Natural killer cell (primary cell): ENCODE results near the gene RSU1. TPM values are rescaled to one million over a fixed set of nuclear protein-coding genes. Genes with fewer than 3 reads are reported as not detected.

Experiments used
- ATAC-seq, 3 donors: fragments of 150-1000 bp in 2 of 3; fragments of 200-7000 bp in 1 of 3; cut with Tn5 transposase; 1 replicate in 1 of 3; 2 replicates in 2 of 3; pipeline ENCODE4 v1.10.0; 2021; ENCODE audit warnings: mild to moderate bottlenecking in 2 of 3, moderate library complexity in 2 of 3
- DNase-seq, 2 donors: peaks; one replicate each; pipeline versions ENCODE4 v3.0.0 to v3.0.0-alpha.2; 2013 to 2021; ENCODE audit warnings: mixed read lengths in 1 of 2
- H3K27ac ChIP-seq: one replicate; pipeline ENCODE4 v1.5.1; 2013; ENCODE audit warnings: mild to moderate bottlenecking, low read length
- H3K27me3 ChIP-seq: one replicate; pipeline ENCODE4 v1.6.1; 2013; ENCODE audit warnings: low read length; ENCODE audit not compliant: control insufficient read depth, insufficient read depth
- H3K36me3 ChIP-seq: one replicate; pipeline ENCODE4 v1.6.1; 2013; ENCODE audit warnings: low read length; ENCODE audit not compliant: control insufficient read depth, insufficient read depth
- H3K4me1 ChIP-seq: one replicate; pipeline ENCODE4 v1.6.1; 2013; ENCODE audit warnings: low read length; ENCODE audit not compliant: control insufficient read depth, insufficient read depth
- H3K4me3 ChIP-seq: one replicate; pipeline ENCODE4 v1.5.1; 2013; ENCODE audit warnings: low read length
- H3K9me3 ChIP-seq: one replicate; pipeline ENCODE4 v1.6.1; 2013; ENCODE audit warnings: low read length; ENCODE audit not compliant: control insufficient read depth, insufficient read depth
- H3K27ac Mint-ChIP-seq, 2 donors: one replicate each; pipeline ENCODE4 v1.8.0; 2022; ENCODE audit warnings: mild to moderate bottlenecking in 2 of 2, mixed read lengths in 2 of 2, moderate library complexity in 1 of 2
- H3K27me3 Mint-ChIP-seq, 2 donors: one replicate each; pipeline ENCODE4 v1.8.0; 2022; ENCODE audit warnings: low read depth in 2 of 2, mixed read lengths in 2 of 2
- H3K36me3 Mint-ChIP-seq: one replicate; pipeline ENCODE4 v1.8.0; 2022; ENCODE audit warnings: mixed read lengths
- H3K4me1 Mint-ChIP-seq, 2 donors: one replicate each; pipeline ENCODE4 v1.8.0; 2022; ENCODE audit warnings: mixed read lengths in 2 of 2
- H3K4me3 Mint-ChIP-seq: one replicate; pipeline ENCODE4 v1.8.0; 2022; ENCODE audit warnings: mild to moderate bottlenecking, moderate library complexity, mixed read lengths
- H3K9me3 Mint-ChIP-seq, 2 donors: one replicate each; pipeline ENCODE4 v1.8.0; 2022; ENCODE audit warnings: mixed read lengths in 2 of 2
- CTCF ChIP-seq: fragments of 200-600 bp; IDR thresholded peaks from one replicate; pipeline ENCODE4 v1.8.0; 2022; ENCODE audit warnings: antibody characterized with exemption
- WGBS: methylation state at CpG from one replicate; pipeline ENCODE4 v1.1.7; 2013; ENCODE audit warnings: missing lambda C conversion rate; ENCODE audit not compliant: insufficient coverage; 5-methylcytosine and 5-hydroxymethylcytosine counted together
- intact Hi-C: fragments of 100-400 bp; cut with micrococcal nuclease; formaldehyde crosslinking; loops from one replicate; pipeline ENCODE4 v1.14.2; 2022
- total RNA-seq, 4 donors: library from RNA; stranded (reverse); fragments of 120-200 nt in 1 of 4; gene quantifications; one replicate each; pipeline versions ENCODE4 v1.2.3 to v1.2.4, GENCODE V29; 2013 to 2022

Gene RSU1
- total RNA-seq, 3 donors from 2014 or later (not counting 1 experiment from before 2014, with no cell fraction given) = 75.0 to 85.3 (median 80.0) TPM

GRCh38 chr10:16780338-16780880, 36.8 kb downstream of the RSU1 start:
- no peaks in the 10 kb centered on the region for H3K36me3 ChIP-seq
- Mint-ChIP-seq H3K4me1 (peaks cover 25 to 39% of the 10 kb centered on the region in 2 donors), H3K27me3 (no peaks in the 10 kb centered on the region), H3K4me3 (no peak overlapping the region), H3K9me3 (no peaks in the 10 kb centered on the region), H3K27ac (peak overlapping the region in 1 of 2 donors; percentile 29), H3K36me3 (no peaks in the 10 kb centered on the region)
- peaks cover 12% of the 10 kb centered on the region for H3K4me1 ChIP-seq
- no peak for TF ChIP-seq CTCF
- ATAC-seq (no peak), DNase-seq (no peak)
- no peak overlapping the region for H3K27ac ChIP-seq
- H3K4me3 ChIP-seq = no peak overlapping the region
- WGBS = 89% methylated on average over 7 of the region's 7 CpGs
- H3K9me3 ChIP-seq = no peaks in the 10 kb centered on the region
- no peaks in the 10 kb centered on the region for H3K27me3 ChIP-seq
- intact Hi-C loops = no loop called here

- ATAC-seq (peak in 2 of 3 donors; percentile 47 to 58), DNase-seq (peak in 1 of 2 donors; percentile 65)
- H3K9me3 Mint-ChIP-seq = no peaks in the 10 kb centered on the region
- peaks cover 12% of the 10 kb centered on the region for H3K4me1 ChIP-seq
- no peaks in the 10 kb centered on the region for H3K36me3 Mint-ChIP-seq
- no peak for TF ChIP-seq CTCF
- H3K9me3 ChIP-seq = no peaks in the 10 kb centered on the region
- WGBS = 38% methylated on average over 6 of the region's 6 CpGs
- peaks cover 25 to 34% of the 10 kb centered on the region in 2 donors for H3K4me1 Mint-ChIP-seq
- no peak overlapping the region for H3K27ac ChIP-seq
- no peak overlapping the region for H3K4me3 ChIP-seq
- no peaks in the 10 kb centered on the region for H3K36me3 ChIP-seq
- intact Hi-C loops = loop anchor here (5.0 kb wide), 2 partner anchors 662 to 1347 kb away; no protein-coding TSS in a partner anchor
- no peaks in the 10 kb centered on the region for H3K27me3 Mint-ChIP-seq
- H3K27me3 ChIP-seq = no peaks in the 10 kb centered on the region
- peak overlapping the region; percentile 2 to 64 for H3K27ac Mint-ChIP-seq
- H3K4me3 Mint-ChIP-seq = no peak overlapping the region
Observed at GRCh38 chr10:16779384-16779915, 37.8 kb downstream of the RSU1 start.

- H3K27ac Mint-ChIP-seq = peak overlapping the region; percentile 35 to 64
- Histone ChIP-seq H3K4me1 (peaks cover 12% of the 10 kb centered on the region), H3K27ac (no peak overlapping the region), H3K9me3 (no peaks in the 10 kb centered on the region), H3K36me3 (no peaks in the 10 kb centered on the region), H3K4me3 (no peak overlapping the region), H3K27me3 (no peaks in the 10 kb centered on the region)
- ATAC-seq (peak; percentile 58 to 77 (median 62)), DNase-seq (peak in 1 of 2 donors; percentile 85)
- TF ChIP-seq CTCF = peak; percentile 78
- H3K27me3 Mint-ChIP-seq = no peaks in the 10 kb centered on the region
- no peaks in the 10 kb centered on the region for H3K9me3 Mint-ChIP-seq
- intact Hi-C loops = loop anchor here (1.0 to 5.0 kb wide), 3 partner anchors 660 to 1345 kb away; no protein-coding TSS in a partner anchor
- 63% methylated on average over 7 of the region's 7 CpGs for whole genome bisulfite sequencing
- no peaks in the 10 kb centered on the region for H3K36me3 Mint-ChIP-seq
- H3K4me1 Mint-ChIP-seq = peaks cover 25 to 34% of the 10 kb centered on the region in 2 donors
- no peak overlapping the region for H3K4me3 Mint-ChIP-seq
Observed at GRCh38 chr10:16777473-16778370, 39.5 kb downstream of the RSU1 start.
